HG03108 (cell line): ENCODE measurements around the gene PARD3B.

Experiments
- ATAC-seq: cut with Tn5 transposase; IDR thresholded peaks from one replicate; pipeline ENCODE4 v1.9.1; 2021; ENCODE audit warnings: moderate library complexity; ENCODE audit not compliant: unreplicated experiment

The PARD3B gene

DNA sequence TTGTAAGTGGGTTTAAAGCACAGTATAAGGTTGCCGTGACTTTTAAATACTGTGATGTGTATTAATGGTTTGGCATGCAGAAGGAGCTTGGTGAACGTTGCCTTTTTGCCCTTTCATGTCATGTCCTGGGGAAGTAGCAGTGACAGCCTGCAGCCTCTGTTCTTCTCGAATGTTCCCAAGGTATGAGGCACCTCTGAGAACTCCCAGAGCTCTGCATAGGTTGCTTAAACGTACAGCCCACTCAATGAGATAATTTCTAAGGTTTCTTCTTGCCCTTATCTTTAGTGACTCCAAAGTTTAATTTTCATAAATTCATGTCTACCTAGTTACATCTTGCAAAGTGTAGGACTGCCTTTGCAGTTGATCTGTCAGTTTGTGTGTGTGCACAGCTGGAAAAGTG, 36.7 kb downstream of the PARD3B start:
- ATAC-seq = no peak

DNA sequence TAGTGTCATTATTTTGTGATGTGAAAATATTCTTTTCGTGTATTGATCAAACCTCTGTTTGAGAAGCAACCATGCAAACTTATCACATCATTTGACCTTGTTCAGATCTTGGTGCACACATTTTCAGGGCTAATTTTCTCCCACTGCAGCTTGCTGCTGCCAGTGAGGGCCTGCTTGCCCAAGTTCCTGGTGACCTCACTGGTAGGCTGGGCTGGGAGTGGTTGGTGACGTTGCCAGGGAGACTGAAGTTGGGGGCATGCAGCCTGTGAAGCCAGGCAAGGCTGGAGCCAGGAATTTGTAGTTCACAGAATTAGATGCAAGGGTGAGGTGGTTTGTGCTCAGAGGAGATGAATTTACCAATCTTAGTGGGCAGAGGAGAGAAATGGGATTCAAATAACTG, 38.5 kb downstream of the PARD3B start:
- ATAC-seq = no peak

DNA sequence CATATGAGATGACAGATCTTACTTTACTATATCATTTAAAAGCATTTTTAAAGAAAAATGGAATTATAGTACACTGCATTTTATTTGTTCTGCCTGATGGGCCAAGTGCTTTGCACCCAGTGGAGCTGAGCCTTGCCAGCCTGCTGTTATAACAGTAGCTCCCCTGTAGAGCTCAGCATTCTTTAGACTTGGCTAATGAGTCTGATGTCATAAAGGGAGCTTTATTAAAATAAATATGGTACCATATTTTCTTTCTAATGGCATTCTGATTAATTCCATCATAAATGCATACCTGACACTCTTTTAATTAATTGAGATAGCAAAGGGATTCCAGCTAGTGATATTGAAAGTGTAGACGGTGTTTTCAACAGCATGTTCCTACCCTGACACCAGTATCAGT, 40.7 kb downstream of the PARD3B start:
- ATAC-seq = no peak

DNA sequence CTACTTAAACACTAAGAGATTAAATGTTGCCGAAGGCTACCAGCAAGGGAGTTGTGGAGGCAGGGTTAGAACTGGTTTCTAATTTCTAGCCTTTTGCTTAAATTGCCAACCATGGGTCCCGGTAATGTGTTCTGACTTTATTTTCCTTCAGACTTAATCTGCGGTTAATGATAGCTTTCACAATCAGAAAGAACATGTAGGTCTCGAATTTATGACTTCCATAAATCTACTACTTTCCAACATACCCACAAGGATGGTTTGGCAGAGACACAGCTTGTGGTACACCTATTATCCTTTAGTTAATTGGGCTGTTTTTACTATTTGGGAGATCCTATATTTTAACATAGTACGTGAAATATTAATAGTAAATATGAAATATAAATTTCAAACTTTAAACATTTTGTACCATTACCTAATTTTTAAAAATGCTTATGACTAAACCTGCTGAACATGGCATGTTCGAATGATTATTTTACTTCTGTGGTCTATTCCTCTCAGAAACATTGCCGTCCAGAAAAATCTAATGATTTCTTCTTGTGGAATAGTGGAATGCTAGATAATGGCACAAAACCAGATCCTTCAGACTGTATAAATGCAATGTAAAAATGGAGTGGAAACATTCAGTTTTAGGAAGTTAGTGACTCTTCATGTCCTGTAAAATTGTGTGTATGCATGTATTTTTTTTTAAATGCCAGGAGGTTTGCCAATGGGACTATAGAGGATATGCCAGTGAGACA, 41.3 kb downstream of the PARD3B start:
- ATAC-seq = no peak

DNA sequence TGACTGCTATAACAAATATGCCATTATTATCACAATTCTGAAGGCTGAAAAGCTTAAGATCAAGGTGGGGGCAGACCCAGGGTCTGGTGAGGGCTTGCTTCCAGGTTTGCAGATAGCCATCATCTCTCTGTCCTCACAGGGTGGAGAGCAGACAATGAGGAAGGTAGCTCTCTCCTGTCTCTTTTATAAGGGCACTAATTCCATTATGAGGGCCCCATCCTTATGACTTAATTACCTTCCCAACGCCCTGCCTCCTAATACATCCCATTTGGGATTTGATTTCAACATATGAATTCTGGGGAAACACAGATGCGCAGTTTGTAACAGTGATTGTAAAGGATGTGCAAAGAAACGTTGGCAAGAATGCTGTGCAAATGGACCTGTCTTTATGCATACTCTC, 44.8 kb downstream of the PARD3B start:
- no peak for ATAC-seq

DNA sequence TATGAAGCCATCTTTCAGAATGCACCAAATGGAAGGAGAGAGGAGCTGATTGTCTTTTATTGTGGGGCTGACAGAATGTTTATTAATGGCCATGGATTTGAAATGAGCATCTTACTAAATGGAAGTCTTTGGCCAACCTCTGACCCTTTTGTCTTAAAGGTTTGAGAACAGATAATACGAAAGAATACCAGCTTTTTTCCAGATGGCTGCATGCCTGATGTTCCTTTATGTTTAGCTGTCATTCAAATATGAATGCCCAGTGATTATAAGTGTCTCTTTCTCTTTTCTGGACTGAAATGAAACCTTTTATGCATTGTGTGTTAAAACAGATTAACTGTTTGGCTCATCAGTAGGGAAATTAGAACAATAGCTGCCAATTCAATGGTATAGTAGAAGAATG, 46.0 kb downstream of the PARD3B start:
- no peak for ATAC-seq

DNA sequence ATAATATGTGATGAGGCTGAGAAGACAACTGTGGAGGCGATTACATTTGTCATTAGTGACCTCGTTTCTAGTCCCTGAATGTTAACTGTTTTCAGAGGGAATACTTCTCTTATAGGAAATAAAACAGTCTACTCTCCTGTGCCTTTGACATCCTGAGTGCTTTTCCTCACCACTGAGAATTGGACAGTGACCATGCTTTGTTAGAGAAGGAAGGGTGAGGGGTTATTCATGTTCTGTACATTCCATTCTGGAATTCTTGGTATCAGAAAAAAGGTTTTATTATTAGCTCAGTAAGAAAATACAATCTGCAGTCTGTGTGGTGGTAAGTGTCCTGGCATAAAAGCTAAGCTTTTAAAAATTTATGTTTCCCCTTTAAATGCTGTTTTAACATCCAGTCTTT, 58.8 kb downstream of the PARD3B start:
- ATAC-seq = no peak

DNA sequence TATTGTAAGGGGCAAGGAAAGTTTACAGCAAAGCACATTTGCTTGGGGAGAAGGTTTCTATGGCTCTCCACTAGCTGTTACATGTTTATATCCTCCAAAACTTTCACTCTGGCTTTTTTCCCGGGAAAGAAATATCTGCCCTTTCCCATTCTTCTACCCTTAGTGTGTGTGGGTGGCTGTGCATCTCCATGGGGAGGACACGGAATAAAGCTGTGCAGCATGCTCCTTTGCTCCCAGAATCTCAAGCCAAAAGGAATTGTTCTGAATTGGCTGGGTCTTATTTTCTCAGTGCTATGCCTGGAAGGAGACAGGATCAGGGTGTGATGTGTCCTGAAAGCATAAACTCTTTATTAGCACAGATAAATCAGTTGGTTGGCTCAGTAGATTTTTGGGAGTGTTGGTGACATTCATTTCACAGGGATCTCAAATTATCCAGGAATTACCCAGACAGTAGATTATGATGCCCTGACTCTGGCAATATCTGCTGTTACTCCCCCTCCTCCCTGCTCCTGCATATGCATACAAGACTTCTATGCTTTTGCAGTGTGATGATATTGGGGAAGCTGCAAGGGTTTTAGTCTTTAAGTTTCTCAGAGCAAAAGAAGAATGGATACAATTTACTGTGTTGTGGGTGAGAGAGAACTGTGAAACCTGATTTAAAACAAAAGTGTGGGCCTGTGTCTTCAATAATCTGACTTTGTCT, 63.1 kb downstream of the PARD3B start:
- ATAC-seq = no peak

DNA sequence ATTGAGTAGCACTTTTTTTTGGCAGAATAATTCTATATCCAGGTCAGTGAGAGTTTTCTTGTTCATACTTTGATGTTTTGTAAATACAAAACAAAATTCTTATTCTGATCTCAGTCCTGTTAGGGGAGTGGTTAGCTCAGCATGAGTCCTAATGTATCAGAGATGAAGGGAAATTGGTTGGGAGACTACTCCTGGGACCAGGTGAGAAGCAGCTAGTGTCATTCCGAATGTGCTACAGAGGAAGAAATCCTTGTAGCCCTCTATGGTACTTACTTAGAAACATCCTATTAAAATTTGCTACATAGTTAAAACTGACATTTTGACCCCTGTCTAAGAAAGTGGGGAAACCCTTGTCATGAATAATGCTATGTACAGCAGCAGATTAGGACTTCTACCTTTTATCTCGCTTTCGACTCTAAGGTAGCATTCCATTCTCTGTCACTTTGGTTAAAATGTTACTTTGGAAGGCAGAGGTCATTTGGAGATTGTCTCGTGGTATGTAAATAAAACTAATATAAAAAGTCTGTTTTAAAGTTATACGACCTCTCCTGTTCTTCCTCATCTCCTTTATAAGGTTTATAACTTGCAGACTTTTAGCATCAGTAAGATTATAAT, 65.8 kb downstream of the PARD3B start:
- no peak for ATAC-seq

DNA sequence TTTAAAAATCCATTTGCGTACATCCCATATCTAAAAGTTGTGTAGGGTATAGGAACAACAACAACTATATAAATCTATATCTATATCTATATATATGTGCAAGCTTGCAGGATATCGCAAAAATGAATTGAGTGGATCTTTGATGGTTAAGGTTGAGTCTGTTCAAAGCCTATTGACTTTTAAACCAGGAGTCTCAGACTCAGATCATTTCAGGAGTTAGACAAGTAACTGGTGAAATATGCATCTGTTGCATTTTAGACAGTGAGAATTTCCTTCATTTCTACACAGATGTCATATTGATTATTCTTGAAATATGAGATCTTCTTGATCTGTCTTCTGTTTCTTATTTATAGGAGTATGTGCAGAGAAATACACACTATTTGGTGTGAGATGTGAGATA, 66.5 kb downstream of the PARD3B start:
- no peak for ATAC-seq

DNA sequence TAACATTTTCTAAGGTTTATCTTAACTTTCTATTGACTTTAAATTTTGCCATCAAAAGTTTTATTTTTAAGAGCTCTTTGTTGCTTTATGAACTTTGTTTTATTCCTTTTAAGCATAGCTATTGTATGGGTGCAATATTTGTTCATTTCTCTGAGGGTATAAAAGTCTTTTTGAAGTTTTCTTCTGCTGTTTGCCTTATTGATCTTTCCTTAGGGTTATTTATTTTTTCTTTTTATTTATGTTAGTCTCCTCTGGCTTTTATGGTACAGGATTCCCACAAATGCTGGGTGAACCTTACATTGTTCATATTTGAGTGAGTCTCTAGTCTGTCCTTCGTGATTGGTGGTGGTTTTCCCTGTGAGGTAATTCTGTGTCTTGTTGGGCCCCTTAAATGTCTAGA, 68.4 kb downstream of the PARD3B start:
- ATAC-seq = no peak

DNA sequence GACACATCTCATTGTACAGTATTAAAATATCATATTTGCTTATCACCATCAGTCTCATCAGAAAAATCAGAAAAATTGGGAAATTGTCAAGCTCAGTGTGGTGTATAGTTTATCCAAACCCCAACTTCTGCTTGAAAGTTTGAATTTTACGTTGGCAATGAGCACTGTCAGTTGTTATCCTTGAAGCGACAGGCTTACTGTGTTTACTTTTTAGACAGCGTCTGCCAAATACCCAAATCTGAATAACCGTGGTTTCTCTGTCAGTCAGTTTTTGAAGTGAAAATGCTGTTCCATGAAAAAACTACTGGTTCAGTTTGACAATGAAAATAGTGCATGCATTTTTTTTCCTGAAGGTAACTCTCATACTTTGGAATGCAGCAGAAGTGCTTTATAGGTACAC, 70.2 kb downstream of the PARD3B start:
- no peak for ATAC-seq

DNA sequence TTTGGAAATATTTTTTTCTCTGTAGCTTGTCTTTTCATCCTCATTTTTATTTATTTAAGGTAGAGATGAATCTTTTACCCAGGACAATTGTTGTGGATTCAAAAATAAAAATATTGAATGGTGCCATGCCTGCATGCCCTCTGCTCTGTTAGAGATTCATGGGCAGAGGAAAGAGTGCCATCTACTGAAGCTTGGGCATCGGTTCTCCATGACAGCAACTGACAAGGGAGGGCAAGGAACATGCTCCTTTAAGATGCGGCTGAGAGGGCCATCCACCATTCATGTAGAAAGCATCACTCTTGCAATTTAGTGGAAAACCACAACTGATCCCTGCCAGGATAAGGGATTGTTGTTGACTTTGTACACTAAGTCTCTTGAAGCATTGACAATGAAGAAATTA, 79.9 kb downstream of the PARD3B start:
- no peak for ATAC-seq

DNA sequence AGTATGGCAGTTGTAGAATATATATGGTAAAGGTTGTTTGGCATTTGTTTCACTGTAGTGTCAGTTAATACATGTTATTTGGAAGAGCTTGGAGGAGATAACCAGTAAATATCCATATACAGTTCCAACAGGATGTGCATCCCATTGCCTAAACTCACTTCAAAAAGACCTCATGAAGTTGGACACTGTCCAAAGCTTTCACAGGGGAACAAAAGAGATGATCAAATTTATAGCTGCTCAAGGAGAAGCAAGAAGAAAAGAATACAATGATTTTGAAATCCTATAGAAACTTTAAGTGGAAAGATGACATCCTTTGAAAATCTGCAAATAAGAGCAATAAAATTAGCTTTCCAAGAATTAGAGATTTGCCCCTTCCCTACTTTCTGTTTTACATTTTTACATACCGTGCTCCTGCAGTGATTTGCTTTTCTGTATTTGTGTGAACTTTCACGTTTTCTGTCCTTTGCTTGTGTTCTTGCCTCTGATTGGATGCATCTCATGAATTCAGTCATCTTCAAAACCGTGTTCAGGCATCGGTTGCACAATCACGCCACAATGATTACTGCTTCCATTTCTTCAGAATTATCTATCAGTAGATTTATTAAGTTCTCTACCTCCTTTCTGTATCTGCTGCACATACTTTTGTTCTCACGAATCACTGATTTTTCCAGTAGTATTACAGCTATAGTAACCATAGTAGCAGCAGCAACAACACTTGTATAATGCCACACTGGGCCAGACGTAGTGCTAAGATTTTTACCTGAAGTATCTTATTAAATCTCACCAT, 83.8 kb downstream of the PARD3B start:
- no peak for ATAC-seq

DNA sequence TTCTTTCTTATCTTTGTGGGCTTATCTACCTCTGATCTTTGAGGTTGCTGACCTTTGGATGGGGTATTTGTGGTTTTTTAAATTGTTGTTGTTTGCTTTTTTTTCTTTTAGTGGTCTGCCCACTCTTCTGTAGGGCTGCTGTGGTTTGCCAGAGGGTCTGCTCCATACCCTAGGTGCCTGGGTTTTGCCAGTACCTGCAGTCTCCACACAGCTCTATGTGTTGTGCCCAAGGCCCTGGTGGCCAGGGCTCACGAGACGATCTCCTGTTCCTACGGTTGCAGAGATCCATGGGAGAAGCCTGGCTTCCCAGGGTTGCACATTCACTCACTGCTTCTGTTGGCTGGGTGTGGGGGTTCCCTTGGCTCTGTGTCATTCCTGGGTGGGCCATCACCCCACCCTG, 87.1 kb downstream of the PARD3B start:
- no peak for ATAC-seq

DNA sequence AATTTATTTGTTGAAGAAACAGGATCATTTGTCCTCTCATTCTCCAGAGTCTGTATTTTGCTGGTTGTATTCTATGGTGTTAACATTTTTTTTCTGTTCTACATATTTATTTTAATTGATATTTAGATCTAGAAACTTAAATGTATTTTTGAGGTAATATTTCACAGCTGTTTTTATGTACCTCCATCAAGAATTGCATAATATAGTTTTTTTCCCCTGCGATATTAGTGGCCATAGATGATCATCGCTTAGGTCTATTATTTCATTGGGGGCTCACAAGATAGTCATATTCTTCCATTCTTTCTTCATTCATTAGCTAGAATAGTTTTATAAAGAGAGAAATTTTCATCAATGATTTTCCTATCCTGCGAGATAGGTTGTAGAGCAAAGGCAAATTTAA, 89.3 kb downstream of the PARD3B start:
- ATAC-seq = no peak

DNA sequence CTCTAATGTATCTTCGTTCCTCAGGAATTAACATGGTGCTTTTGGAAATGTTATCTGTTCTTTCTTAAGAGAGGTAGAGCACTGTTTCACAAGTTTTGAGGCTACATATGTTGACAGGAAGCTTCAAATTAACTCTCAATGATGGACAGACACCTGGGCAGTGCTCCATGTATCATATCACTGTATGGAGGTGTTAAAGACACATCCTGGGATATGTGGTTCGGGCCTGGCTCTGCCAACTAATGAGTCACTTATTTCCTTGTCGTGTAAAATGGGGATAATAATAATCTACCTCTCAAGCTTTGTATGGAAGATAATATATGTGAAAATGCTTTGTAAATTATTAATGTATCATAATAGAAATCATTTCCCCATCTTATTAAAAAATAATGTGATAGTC, 90.2 kb downstream of the PARD3B start:
- no peak for ATAC-seq

DNA sequence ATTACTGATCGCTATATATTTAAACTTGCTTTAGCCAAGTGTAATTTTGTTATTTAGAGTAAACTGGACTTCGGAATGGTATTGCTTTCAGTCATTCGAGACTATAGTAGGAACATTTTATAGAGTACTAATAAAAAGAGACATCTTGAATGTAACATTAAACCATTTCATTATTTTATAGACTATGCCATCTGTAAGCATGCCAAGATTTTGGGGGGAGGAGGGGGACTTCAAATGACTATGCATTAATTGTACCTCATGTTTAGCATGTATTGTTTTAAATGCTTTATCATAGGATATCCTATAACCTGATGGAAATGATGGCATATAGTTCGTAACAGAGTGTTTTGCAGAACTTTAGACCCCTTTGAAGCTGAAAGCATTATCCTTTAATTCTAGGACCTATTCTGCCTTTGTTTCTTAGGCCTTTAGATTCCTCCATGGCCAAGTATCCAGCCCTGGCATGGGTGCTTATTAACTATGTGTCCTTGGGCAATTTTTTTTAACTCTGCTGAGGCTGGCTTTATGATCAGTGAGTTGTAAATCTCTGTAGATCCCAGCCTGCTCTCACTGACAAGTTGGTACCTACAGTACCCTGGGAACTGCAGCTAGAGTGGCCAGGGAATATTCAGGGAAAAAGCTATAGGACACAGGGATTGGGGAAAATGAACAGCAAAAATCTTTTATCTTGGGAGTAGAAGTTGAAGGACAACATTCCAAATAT, 93.4 kb downstream of the PARD3B start:
- ATAC-seq = no peak

DNA sequence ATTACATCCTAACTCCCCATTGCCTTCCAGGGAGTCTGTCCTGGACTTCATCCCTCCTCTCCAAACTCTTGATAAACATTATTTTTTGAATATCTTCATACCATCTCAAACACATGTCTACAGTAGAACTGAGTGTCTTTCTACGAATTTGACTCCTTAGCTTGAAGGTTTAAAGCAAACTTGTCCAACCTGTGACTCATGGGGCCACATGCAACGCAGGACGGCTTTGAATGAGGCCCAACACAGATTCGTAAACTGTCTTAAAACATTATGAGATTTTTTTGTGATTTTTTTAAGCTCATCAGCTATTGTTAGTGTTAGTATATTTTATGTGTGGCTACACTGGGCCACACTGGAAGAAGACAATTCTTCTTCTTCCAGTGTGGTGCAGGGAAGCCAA, 98.1 kb downstream of the PARD3B start:
- ATAC-seq = no peak

DNA sequence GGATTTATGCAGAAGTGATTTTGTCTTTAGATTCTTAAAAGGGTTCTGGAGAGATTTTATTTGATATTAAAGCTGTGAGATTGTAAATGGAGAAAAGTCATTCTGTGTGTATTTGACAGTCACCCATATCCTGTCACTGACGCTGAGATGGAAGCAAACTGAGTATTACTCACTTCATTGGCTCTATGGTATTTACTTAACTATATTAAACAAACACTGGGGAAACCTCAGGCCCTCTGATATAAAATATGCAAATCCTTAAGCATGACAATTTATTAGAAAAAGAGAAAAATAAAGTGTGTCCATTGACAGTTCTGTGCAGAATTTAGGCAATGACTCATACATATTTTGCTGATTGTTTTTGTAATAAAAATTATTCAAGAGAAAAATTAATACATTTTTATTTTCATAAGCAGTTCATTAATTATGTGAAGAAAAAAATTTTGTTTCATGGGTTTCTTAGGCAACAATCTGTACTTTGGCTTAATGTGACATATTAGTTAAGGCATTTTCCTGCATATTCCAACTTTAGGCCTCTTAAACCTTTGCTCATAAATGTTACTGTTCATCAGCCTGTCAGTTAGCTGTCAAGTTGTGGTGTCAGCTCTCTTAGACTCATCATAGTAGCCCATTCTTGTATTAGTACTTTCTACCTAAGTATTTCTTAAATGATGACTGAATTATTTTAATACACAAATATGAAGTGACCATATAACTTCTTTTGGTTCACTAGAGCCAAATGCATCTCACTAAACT, 99.9 kb downstream of the PARD3B start:
- no peak for ATAC-seq
